ENCODE data around the gene SYNGAP1. TPM values are rescaled to one million over a fixed set of nuclear protein-coding genes. Genes with fewer than 3 reads are reported as not detected.

Gene SYNGAP1
- total and polyA plus RNA-seq, 4 donors: 0.32 to 1.8 (median 1.1) TPM

- Histone ChIP-seq H3K36me3 (ENCODE audit: control insufficient read depth in 4 of 4, insufficient read depth in 3 of 4, low read depth in 1 of 4, low read length in 3 of 4) (no peaks in the 10 kb centered on the region), H3K9ac (ENCODE audit: low read depth in 1 of 2, low read length in 2 of 2) (no peak overlapping the region), H3K27ac (ENCODE audit: low read depth in 1 of 2, low read length in 2 of 2) (no peak overlapping the region), H3K9me3 (ENCODE audit: control insufficient read depth in 4 of 4, low read length in 3 of 4) (no peaks in the 10 kb centered on the region), H3K4me1 (ENCODE audit: control insufficient read depth in 4 of 4, insufficient read depth in 4 of 4, low read length in 3 of 4) (peaks cover 0 to 3% (median 1%) of the 10 kb centered on the region in 4 donors), H3K27me3 (ENCODE audit: control insufficient read depth in 4 of 4, insufficient read depth in 4 of 4, low read length in 3 of 4) (no peaks in the 10 kb centered on the region), H3K4me3 (ENCODE audit: low read depth in 1 of 3, low read length in 3 of 3) (no peak overlapping the region)
- no peak for DNase-seq (ENCODE audit: low spot score)
- no peak for TF ChIP-seq REST (IDR thresholded peaks at IDR 0.05)
- TF ChIP-seq JUND (IDR thresholded peaks at IDR 0.05): no peak
- TF ChIP-seq NR2F2 (IDR thresholded peaks at IDR 0.05): no peak
- TF ChIP-seq HNF4G (IDR thresholded peaks at IDR 0.05): no peak
- TF ChIP-seq FOXA1 (IDR thresholded peaks at IDR 0.05): no peak
- no peak for TF ChIP-seq MAX (IDR thresholded peaks at IDR 0.05)
- no peak for TF ChIP-seq YY1 (IDR thresholded peaks at IDR 0.05)
- TF ChIP-seq ZBTB33 (IDR thresholded peaks at IDR 0.05): no peak
- TF ChIP-seq CTCF (IDR thresholded peaks at IDR 0.05; ENCODE audit: low read depth, low read length, missing input control): no peak
- no peak for TF ChIP-seq HNF4A (conservative IDR thresholded peaks at IDR 0.05)
- no peak for TF ChIP-seq TAF1 (conservative IDR thresholded peaks at IDR 0.05)
- TF ChIP-seq ATF3 (IDR thresholded peaks at IDR 0.05): no peak
- no peak for TF ChIP-seq SP1 (IDR thresholded peaks at IDR 0.05)
- no peak for TF ChIP-seq RAD21 (IDR thresholded peaks at IDR 0.05)
- no peak for TF ChIP-seq RXRA (IDR thresholded peaks at IDR 0.05)
- TF ChIP-seq EGR1 (IDR thresholded peaks at IDR 0.05; ENCODE audit: low read depth in 2 of 2): no peak
- no peak for TF ChIP-seq FOXA2 (IDR thresholded peaks at IDR 0.05)
- no peak for TF ChIP-seq GABPA (IDR thresholded peaks at IDR 0.05 in 1 of 2, conservative IDR thresholded peaks at IDR 0.05 in 1 of 2)
- 96% methylated on average over 17 of the region's 17 CpGs for WGBS
Measured at GRCh38 chr6:33406126-33406525, 13.7 kb upstream of the SYNGAP1 start.

Data from liver (tissue), 9 donors.